Activated CD4-positive, alpha-beta T cell treated with anti-CD3 and anti-CD28 coated beads, Interleukin-2, amount 50 U/mL, for 48 hours (primary cell): Measurements from ENCODE around the gene GID4.

Experiments used
- DNase-seq, 2 experiments: peaks; one replicate each; pipeline ENCODE4 v3.0.0-alpha.2; 2020

The GID4 gene

DNA sequence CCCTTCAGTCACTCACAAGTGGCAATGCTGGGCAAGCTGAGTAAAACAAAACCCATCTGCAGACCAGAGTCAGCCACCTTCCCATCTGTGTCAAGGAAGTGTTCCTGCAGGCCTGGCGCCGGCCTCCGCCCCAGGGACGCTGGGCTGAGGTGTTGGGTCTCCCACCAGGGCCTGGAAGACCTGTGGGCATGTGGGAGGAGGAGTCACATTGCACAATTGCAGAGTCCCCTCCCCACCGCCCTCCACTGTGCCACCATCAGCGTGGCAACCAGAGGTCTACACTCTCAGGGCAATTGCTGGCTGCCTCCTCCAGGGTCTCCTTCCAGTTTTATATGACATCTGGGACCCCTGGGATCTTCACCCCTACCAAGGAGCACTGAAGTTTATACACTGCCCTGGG, 66.4 kb downstream of the GID4 start:
- DNase-seq: no peak

DNA sequence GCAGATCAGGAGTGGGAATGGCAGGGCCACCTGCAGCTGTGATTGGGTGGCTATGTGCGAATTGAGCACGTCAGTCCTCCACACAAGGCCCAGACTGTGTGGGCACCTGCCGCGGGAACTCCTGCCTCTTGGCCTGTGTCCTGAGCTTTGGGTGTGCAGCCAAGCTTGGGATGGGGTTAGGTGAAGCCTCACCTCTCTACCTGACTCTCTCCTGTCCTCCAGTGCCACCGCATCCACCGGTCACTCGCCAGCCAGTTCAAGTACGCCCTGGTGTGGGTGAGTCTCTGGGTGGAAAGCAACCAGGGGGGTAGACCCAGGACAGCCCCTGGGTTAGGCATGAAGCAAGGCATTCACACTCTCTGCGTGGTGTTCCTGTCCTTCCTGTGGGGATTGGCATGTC, 67.0 kb downstream of the GID4 start:
- DNase-seq: no peak

DNA sequence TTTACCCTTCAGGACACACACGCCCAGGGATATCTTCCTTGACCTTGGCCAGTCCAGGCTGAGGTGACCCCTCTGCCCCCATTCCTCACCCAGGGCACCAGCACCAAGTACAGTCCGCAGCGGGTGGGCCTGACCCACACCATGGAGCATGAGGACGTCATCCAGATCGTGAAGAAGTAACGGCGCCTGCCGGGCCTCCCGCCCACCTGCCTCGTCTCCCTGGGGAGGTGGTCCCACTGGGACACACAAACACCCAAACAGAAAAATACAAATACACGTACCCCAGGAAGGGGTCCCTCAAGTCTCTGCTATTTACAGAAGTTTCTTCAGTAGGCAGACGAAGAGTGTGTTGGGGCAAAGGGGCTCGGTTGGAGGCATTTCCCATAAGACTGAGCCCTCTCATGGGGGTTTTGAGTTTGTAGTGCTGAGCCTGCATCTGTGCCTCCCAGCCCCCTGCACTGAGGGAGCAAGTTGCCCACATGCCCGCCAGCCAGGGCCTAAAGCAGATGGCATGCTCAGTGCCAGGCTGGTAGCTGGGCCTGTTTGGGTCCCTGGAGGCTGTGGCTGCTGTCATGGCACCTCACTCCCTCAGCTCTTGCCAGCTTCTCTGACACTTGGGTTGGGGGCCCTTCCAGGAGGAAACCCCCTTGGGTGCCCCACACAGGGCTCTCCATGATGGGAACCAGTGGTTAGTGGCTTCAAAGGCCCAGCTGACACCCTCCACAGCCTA, 68.0 kb downstream of the GID4 start:
- DNase-seq: no peak

DNA sequence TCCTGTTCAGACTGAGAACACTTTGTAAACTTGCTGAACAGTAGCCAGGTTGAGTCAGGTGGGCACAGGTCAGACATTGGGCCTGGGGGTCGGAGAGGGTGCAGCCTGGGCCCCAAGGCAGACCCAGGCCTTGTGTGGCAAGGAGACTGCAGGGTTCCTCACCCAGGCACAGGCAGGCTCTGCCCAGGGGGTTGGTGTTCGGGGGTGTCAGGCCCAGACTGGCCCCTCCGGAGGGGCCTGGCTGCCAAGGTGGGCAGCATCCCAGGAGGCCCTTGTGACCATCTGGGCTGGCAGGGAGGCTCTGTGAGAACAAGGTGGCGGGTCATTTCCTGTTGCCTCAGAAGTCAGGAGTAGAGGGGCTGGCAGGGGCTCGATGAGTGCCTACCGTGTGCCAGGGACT, 68.8 kb downstream of the GID4 start:
- no peak for DNase-seq

DNA sequence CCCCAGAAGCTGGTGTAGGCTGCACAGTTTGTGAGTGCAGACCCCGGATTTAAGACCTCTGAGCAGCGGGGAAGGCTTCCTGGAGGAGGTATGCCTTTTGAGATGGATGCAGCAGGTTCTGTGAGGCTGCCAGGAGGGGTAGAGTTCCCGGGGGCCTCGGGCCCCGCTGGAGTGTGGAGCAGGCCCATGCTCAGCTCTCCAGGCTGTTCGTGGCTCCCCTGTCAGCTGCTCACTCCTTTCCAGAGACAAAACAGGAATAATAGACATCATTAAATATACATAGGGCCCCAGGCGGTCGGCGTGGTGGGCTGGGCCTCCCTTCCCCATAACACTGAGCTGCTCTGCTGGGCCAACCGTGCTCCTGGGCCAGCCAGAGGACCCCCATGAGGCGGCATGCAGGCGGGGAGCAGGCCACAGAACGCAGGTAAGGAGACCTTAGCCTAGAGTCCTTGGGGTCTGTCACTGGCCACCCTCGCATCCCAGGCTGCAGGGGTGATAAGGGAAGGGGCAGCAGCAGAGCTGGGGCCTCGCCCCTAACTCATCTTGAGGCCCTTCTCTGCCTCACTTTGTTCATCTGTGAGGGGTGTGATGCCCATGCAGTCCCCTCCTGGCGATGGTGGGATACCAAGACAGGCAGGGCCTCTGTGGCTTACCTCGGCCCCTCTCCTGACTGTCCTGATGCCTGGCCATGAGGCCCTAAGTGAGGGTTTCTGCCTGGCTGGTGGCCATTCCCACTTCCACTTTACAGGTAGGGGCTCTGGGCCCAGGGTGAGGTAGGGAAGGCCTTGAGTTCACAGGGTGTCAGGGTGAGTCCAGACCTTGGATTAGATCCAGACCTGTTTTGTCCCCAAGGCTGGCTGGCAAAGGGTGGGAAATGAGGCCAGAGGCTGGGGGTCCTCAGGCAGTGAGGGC, 69.4 kb downstream of the GID4 start, which contains the start of gene MYO15A:
Gene MYO15A, plus strand, starts transcription at position 356 of the 912 bp plus-strand sequence. CDS start 10,045 bp downstream, outside the sequence.
- no peak for DNase-seq

DNA sequence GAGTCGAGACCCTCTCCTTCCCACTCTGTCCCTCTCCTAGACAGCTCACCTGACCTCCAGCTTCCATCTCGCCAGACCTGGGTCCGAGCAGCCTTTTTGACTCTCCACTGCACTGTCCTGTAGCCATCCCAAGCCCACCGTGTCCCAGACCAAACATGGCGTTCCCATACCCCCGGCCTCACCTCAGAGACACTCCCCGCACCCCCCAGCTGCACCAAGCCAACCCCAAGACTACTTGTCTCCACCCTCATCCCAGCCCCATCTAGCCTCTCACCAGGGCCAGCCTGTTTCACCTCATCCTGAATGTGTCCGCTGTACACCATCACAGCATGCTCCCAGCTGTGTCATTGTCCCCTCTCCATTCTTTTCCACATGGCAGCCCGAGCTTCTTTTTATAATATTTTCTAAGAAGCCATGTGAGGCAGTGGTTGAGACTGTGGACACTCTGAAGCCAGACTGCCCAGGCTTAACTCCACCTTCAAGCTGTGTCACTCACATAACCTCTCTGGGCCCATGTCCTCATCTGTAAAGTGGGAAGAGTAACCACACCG, 70.8 kb downstream of the GID4 start:
- no peak for DNase-seq

DNA sequence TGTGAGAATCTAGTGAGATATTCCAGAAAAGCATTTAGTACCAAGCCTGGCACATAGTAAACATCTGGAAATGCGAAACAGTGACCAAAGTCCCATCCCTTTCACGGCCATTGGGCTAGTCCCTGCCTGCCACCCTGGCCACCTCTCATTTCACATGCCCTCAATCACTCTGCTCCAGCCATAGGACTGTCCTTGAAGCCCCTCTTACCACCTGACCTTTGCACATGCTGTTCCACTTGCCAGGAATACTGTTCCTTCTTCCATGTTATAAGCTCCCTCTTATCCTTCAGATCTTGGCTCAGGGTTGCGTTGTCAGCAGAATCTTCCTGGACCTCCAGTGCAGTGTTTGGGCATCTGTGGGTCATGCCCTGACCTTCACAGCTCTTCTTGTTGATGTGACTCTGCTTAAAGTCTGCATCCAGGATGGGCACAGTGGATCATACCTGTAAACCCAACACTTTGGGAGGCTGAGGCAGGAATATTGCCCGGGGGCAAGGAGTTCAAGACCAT, 71.5 kb downstream of the GID4 start:
- no peak for DNase-seq

DNA sequence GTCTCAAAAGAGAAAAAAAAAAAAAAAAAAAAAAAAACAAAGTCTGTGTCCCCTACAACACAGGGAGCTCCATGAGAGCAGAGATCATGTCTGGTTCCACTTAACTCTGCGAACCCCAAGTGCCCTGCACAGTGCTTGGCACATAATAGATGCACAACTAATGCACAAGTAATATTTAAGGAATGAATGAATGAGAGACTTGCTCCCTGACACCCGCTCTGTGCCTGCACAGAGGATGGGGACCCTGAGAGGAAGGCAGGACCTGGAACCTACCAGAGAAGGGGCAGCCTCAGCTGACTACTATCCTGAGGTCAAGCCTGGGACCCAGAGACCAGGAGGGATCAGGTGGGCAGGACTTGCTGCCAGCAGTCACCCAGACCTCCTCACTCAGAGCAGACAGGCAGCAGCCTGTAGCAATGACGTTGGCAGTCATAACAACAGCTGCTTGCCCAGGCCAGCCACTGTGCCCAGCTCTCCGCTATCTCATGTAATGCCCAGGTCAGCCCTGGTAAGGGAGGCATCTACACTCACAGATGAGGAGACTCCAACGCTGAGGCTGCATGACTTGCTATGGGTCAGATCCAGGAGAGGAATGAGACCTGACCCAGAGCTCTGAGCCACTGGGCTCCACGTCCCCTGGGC, 72.2 kb downstream of the GID4 start:
- DNase-seq: no peak

DNA sequence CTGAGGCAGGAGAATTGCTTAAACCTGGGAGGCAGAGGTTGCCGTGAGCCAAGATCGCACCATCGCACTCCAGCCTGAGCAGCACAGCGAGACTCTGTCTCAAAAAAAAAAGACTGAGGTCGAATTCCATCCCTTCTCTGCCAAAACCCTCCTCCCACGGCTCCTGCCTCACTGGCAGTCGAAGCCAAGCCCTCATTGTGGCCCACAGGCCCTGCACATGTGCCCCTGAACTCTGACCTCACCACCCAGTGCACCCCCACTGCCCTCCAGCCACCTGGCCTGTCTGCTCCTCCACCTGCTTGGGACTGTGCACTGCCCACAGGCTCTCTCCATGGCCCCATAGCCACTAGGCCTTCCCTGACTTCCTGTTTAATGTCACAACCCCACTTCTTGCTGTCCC, 76.3 kb downstream of the GID4 start:
- no peak for DNase-seq

DNA sequence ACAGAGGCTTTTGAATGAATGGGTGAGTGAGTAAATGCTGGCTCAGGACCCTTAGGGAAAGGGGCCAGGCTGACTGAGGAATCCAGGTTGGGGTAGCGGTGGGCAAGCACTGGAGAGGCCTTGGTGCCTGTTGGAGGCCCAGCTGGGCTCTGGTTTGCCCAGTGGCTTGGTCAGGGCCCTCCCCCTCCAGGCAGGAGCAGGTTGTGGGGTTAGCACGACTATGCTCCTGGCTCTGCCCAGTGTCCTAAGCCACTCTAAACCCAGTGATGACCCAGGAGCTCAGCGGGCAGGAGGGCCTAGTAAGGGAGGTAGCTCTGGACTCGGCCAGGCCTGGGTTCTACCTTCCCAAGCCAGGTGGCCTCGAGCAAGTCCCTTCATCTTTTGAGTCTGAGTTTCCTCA, 76.9 kb downstream of the GID4 start:
- no peak for DNase-seq

DNA sequence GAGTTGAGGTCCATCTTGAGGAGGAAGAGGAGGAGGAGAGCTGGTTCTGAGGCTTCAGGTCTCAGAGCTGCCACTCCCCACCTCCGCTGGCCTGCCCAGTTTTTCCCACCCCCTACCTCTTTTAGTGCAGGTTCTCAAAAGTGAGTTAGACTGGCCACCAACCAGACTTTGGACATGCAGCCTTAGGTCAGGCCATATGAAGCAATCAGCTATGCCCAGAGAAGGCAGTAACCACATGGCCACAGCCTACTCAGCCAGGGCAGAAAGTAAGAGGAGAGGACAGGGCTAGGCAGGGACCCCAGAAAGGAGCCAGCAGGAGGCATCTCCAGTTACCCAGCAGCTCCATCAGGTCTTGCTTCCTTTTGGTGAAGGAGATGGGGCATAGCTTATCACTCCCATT, 78.3 kb downstream of the GID4 start:
- DNase-seq: no peak
